K562 (cell line): ENCODE measurements around the gene MAPKAPK3. TPM values are rescaled to one million over a fixed set of nuclear protein-coding genes. Genes with fewer than 3 reads are reported as not detected.

Source experiments
- BCL6 ChIP-seq: fragments of 250-450 bp; sonication (Bioruptor Pico); IDR thresholded peaks from 2 replicates; pipeline ENCODE4 v1.4.0; 2020
- DEAF1 ChIP-seq: fragments of 450-650 bp; formaldehyde crosslinking; IDR thresholded peaks from 2 replicates; pipeline ENCODE4 v1.4.0; 2020; ENCODE audit warnings: mild to moderate bottlenecking, moderate library complexity
- HDAC1 ChIP-seq, 2 experiments: fragments of 450-650 bp; IDR thresholded peaks; 2 replicates each; pipeline ENCODE4 v1.6.1; 2016 to 2017; ENCODE audit warnings: inconsistent platforms in 1 of 2, mild to moderate bottlenecking in 1 of 2, moderate library complexity in 1 of 2
- REST ChIP-seq, 2 experiments: fragments of 450-650 bp; formaldehyde crosslinking in 1 of 2; IDR thresholded peaks; 2 replicates each; pipeline versions ENCODE4 v1.4.0 to v1.6.1; 2014 to 2020; ENCODE audit warnings: mild to moderate bottlenecking in 2 of 2, borderline replicate concordance in 1 of 2, low read depth in 1 of 2
- SAFB2 ChIP-seq: fragments of 200-400 bp; formaldehyde crosslinking; IDR thresholded peaks from 2 replicates; pipeline ENCODE4 v1.6.1; 2018; ENCODE audit warnings: borderline replicate concordance, low read length, low read depth, moderate library complexity; ENCODE audit not compliant: severe bottlenecking
- SNRNP70 ChIP-seq: fragments of 200-400 bp; formaldehyde crosslinking; optimal IDR thresholded peaks from 2 replicates; pipeline ENCODE3; 2017; ENCODE audit warnings: low read depth, low read length
- SPI1 ChIP-seq: IDR thresholded peaks from 2 replicates; pipeline ENCODE4 v1.6.1; 2011; ENCODE audit warnings: low read depth, low read length, control low read depth, borderline replicate concordance
- SRSF9 ChIP-seq: fragments of 200-400 bp; formaldehyde crosslinking; IDR thresholded peaks from 2 replicates; pipeline ENCODE4 v1.6.1; 2017; ENCODE audit warnings: low read depth, low read length, borderline replicate concordance
- ZKSCAN1 ChIP-seq: fragments of 150-350 bp; IDR thresholded peaks from 2 replicates; pipeline ENCODE4 v1.6.1; 2016; ENCODE audit warnings: low read depth, low read length
- polyA plus RNA-seq, 8 experiments: library from polyadenylated mRNA; depleted of rRNA in 4 of 8; stranded (reverse) in 5 of 8; unstranded in 3 of 8; fragments of >200 nt; fragmentation: Nextera tagmentation in 2 of 8; fragmentation: Illumina TruSeq in 1 of 8; extraction: Ambion mirVana in 2 of 8; extraction: Trizol in 1 of 8; gene quantifications; 2 replicates each; pipeline versions ENCODE4 v1.2.1 to v1.2.3, GENCODE V29; 2011 to 2014; ENCODE audit warnings: inconsistent platforms in 1 of 8, missing spikeins in 1 of 8
- total RNA-seq, 7 experiments: library from RNA; depleted of rRNA in 6 of 7; stranded (reverse); fragments of >200 nt in 6 of 7; fragmentation: Illumina TruSeq in 2 of 7; extraction: Trizol in 2 of 7; gene quantifications; 2 replicates each; pipeline versions ENCODE4 v1.2.1 to v1.2.3, GENCODE V29; 2011 to 2021; ENCODE audit warnings: low replicate concordance in 1 of 7

MAPKAPK3 gene
- total and polyA plus RNA-seq, 9 of the 15 experiments (the other 6 are each of a cell fraction or from before 2014, with no cell fraction given) = 8.0 to 56.4 (median 41.2) TPM

- TF ChIP-seq SAFB2 (no peak), BCL6 (CRISPR knock-in tag) (no peak), SNRNP70 (no peak), SPI1 (no peak), ZKSCAN1 (no peak), REST (IDR thresholded peaks at IDR 0.05; ENCODE audit: borderline replicate concordance) (no peak), REST (CRISPR knock-in tag; IDR thresholded peaks at IDR 0.05; ENCODE audit: low read depth) (peak; percentile 31; the same call in 1 of the 2 replicates), SRSF9 (no peak), DEAF1 (CRISPR knock-in tag) (no peak), HDAC1 (IDR thresholded peaks at IDR 0.05) (peak in 1 of 2 experiments; percentile 54; a peak in 2 of 4 replicates)
These were observed 11.0 kb upstream of the MAPKAPK3 start (continued) for GRCh38 chr3:50605901-50606326.
